HepG2 (cell line): ENCODE measurements around the gene SAP25.
A peak's percentile ranks its signal among the peaks of the same experiment; 100 is the strongest.

ENCODE experiments used
- MEIS2 ChIP-seq: sonication (generic); formaldehyde crosslinking; IDR thresholded peaks from 2 replicates; pipeline ENCODE4 v1.9.0; 2021; ENCODE audit warnings: mild to moderate bottlenecking, missing genetic modification reagents
- PHF8 ChIP-seq: sonication (generic); formaldehyde crosslinking; IDR thresholded peaks from 2 replicates; pipeline ENCODE4 v1.5.0; 2020; ENCODE audit warnings: missing genetic modification reagents
- SOX5 ChIP-seq: IDR thresholded peaks from 2 replicates; pipeline ENCODE4 v1.6.1; 2016; ENCODE audit warnings: borderline replicate concordance
- TBL1XR1 ChIP-seq: fragments of 150-350 bp; IDR thresholded peaks from 2 replicates; pipeline ENCODE4 v1.6.1; 2014; ENCODE audit warnings: borderline replicate concordance, low read length; ENCODE audit not compliant: partially characterized antibody
- TF ChIP-seq, protein P1 (sequence below): sonication (generic); formaldehyde crosslinking; IDR thresholded peaks from 2 replicates; pipeline ENCODE4 v1.5.0; 2020; ENCODE audit warnings: mild to moderate bottlenecking, missing genetic modification reagents, moderate library complexity
- TF ChIP-seq, protein P2 (sequence below): sonication (generic); formaldehyde crosslinking; IDR thresholded peaks from 2 replicates; pipeline ENCODE4 v1.4.0; 2020; ENCODE audit warnings: missing genetic modification reagents
- TF ChIP-seq, protein P3 (sequence below): sonication (generic); formaldehyde crosslinking; IDR thresholded peaks from 2 replicates; pipeline ENCODE4 v1.5.1; 2020; ENCODE audit warnings: missing genetic modification reagents, mild to moderate bottlenecking, borderline replicate concordance
- TF ChIP-seq, protein P4 (sequence below): sonication (generic); formaldehyde crosslinking; IDR thresholded peaks from 2 replicates; pipeline ENCODE4 v1.8.0; 2022; ENCODE audit warnings: low read depth, missing genetic modification reagents

- TF ChIP-seq, protein P1, sequence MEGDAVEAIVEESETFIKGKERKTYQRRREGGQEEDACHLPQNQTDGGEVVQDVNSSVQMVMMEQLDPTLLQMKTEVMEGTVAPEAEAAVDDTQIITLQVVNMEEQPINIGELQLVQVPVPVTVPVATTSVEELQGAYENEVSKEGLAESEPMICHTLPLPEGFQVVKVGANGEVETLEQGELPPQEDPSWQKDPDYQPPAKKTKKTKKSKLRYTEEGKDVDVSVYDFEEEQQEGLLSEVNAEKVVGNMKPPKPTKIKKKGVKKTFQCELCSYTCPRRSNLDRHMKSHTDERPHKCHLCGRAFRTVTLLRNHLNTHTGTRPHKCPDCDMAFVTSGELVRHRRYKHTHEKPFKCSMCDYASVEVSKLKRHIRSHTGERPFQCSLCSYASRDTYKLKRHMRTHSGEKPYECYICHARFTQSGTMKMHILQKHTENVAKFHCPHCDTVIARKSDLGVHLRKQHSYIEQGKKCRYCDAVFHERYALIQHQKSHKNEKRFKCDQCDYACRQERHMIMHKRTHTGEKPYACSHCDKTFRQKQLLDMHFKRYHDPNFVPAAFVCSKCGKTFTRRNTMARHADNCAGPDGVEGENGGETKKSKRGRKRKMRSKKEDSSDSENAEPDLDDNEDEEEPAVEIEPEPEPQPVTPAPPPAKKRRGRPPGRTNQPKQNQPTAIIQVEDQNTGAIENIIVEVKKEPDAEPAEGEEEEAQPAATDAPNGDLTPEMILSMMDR (CRISPR knock-in tag), result 0 out of 2 replicates have a peak, but pooled peaks have one; percentile 18
- TF ChIP-seq, protein P2, sequence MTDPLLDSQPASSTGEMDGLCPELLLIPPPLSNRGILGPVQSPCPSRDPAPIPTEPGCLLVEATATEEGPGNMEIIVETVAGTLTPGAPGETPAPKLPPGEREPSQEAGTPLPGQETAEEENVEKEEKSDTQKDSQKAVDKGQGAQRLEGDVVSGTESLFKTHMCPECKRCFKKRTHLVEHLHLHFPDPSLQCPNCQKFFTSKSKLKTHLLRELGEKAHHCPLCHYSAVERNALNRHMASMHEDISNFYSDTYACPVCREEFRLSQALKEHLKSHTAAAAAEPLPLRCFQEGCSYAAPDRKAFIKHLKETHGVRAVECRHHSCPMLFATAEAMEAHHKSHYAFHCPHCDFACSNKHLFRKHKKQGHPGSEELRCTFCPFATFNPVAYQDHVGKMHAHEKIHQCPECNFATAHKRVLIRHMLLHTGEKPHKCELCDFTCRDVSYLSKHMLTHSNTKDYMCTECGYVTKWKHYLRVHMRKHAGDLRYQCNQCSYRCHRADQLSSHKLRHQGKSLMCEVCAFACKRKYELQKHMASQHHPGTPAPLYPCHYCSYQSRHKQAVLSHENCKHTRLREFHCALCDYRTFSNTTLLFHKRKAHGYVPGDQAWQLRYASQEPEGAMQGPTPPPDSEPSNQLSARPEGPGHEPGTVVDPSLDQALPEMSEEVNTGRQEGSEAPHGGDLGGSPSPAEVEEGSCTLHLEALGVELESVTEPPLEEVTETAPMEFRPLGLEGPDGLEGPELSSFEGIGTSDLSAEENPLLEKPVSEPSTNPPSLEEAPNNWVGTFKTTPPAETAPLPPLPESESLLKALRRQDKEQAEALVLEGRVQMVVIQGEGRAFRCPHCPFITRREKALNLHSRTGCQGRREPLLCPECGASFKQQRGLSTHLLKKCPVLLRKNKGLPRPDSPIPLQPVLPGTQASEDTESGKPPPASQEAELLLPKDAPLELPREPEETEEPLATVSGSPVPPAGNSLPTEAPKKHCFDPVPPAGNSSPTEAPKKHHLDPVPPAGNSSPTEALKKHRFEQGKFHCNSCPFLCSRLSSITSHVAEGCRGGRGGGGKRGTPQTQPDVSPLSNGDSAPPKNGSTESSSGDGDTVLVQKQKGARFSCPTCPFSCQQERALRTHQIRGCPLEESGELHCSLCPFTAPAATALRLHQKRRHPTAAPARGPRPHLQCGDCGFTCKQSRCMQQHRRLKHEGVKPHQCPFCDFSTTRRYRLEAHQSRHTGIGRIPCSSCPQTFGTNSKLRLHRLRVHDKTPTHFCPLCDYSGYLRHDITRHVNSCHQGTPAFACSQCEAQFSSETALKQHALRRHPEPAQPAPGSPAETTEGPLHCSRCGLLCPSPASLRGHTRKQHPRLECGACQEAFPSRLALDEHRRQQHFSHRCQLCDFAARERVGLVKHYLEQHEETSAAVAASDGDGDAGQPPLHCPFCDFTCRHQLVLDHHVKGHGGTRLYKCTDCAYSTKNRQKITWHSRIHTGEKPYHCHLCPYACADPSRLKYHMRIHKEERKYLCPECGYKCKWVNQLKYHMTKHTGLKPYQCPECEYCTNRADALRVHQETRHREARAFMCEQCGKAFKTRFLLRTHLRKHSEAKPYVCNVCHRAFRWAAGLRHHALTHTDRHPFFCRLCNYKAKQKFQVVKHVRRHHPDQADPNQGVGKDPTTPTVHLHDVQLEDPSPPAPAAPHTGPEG (CRISPR knock-in tag), result no peak
- TF ChIP-seq SOX5 (no peak), PHF8 (CRISPR knock-in tag) (no peak), TBL1XR1 (no peak), MEIS2 (CRISPR knock-in tag) (no peak)
- TF ChIP-seq, protein P3, sequence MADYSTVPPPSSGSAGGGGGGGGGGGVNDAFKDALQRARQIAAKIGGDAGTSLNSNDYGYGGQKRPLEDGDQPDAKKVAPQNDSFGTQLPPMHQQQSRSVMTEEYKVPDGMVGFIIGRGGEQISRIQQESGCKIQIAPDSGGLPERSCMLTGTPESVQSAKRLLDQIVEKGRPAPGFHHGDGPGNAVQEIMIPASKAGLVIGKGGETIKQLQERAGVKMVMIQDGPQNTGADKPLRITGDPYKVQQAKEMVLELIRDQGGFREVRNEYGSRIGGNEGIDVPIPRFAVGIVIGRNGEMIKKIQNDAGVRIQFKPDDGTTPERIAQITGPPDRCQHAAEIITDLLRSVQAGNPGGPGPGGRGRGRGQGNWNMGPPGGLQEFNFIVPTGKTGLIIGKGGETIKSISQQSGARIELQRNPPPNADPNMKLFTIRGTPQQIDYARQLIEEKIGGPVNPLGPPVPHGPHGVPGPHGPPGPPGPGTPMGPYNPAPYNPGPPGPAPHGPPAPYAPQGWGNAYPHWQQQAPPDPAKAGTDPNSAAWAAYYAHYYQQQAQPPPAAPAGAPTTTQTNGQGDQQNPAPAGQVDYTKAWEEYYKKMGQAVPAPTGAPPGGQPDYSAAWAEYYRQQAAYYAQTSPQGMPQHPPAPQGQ, result no peak
- TF ChIP-seq, protein P4, sequence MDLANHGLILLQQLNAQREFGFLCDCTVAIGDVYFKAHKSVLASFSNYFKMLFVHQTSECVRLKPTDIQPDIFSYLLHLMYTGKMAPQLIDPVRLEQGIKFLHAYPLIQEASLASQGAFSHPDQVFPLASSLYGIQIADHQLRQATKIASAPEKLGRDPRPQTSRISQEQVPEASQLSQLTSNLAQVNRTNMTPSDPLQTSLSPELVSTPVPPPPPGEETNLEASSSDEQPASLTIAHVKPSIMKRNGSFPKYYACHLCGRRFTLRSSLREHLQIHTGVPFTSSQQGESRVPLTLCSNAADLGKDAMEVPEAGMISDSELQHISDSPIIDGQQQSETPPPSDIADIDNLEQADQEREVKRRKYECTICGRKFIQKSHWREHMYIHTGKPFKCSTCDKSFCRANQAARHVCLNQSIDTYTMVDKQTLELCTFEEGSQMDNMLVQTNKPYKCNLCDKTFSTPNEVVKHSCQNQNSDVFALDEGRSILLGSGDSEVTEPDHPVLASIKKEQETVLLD (CRISPR knock-in tag), result no peak
These were observed 1.3 kb downstream of the SAP25 start for GRCh38 chr7:100572281-100572948.
